ENCODE data around the gene COL25A1. TPM values are rescaled to one million over a fixed set of nuclear protein-coding genes. Genes with fewer than 3 reads are reported as not detected.

The COL25A1 gene
- total RNA-seq, 1 experiment from 2014 or later, result not detected

DNA sequence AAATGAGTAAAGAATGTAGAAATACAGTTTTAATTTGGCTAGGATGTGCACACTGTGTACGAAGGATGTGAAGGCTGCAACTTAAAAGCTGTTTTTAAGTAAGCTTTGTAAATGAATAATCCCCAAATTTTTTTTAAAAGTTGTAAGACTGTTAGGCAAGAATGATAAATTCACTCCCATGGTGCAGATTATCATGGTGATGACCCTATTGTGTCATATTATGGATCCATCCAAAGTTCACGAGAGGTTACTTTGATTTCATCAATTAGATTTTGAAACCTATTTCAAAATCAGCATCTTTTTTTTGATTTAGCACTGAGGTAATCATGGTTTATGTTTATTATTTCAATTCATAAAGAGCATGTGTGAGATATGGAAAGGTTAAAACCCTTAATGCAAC, 476.7 kb downstream of the COL25A1 start:
- no peak for DNase-seq (ENCODE audit: low spot score)
- in situ Hi-C loops (cut with HindIII; ENCODE audit: low sequenced_read_pairs), result no loop called here

DNA sequence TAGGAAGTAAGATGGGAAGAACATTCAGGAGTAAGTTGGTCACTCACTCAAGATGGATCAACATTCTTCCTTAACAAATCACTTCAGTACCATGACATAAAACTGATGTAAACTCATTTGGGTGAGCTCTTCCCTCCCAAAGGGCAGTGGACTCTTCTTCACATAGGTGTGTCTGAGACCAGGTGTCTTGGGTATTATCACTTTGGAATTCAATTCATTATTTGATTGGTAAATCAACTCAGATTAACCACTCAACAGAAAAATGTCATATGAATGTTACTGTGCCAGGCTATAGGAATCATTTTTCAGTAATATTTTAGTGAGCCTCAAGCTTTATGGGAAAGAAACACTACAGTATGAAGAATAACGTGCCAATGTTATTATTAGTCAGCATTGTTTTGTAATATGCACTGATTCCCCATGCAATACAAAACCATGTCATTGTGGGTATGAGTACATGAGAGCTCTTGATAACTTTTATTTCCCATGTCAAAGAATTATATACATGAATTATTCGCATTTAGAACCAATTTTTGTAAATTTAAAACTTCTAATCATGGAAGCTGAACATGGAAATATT, 481.0 kb downstream of the COL25A1 start:
- in situ Hi-C loops (cut with HindIII; ENCODE audit: low sequenced_read_pairs), result no loop called here
- no peak for DNase-seq (ENCODE audit: low spot score)

DNA sequence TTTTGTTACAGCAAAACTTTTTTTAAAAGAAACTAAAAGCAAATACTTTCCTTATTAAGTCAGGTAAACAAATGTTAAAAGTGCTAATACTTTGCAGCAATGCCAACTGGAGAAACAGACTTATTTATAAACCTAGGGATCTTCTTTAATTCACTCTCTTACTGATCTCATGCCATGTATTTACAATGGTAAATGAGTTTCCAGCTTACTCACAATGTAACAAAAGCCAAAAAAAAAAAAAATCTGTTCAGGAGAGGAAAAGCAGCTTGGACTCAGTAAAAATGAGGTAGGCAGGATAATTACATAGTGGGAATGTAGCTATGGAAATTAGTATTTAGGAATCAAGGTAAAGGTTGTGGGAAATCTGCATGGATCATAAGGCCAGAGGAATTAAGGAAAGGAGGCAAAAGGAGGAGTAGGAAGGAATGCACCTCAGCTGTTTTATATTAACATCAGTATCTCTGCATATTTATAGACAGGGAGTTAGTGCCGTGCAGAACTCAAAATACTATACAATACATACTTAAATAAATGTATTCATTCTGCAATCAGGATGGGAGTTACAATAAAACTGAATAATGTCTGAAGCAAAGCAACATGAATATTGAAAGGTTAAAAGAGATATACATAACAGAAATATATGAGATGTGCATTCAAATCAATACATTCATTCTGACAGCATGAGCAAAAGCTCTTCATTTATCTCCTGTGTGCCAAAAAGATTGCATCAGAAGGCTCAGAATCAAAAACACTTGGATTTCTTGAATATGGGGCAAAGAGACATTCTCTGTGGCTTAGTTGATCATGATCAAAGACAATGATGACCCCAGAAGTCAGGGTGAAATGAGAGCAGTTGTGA, 481.7 kb downstream of the COL25A1 start:
- in situ Hi-C loops (cut with HindIII; ENCODE audit: low sequenced_read_pairs), result no loop called here
- no peak for DNase-seq (ENCODE audit: low spot score)

DNA sequence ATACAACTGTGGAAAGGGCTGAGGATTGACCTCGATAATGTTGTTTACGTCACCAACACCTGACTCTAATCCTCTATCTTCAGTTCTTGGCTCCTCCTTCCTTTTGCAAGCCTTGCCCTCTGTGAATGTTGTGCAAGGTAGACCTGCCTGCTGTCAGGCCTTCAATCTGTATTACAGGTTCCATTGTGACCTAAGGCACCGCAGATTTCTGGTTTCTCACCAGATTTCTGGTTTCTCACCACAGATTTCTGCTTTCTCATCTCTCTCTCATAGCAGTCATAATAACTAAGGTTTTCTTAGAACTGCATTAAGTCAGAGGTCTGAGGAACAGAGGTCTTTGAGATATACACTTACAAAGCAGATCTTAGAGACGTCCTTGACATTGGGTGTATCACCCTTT, 488.1 kb downstream of the COL25A1 start:
- in situ Hi-C loops (cut with HindIII; ENCODE audit: low sequenced_read_pairs), result no loop called here
- no peak for DNase-seq (ENCODE audit: low spot score)

DNA sequence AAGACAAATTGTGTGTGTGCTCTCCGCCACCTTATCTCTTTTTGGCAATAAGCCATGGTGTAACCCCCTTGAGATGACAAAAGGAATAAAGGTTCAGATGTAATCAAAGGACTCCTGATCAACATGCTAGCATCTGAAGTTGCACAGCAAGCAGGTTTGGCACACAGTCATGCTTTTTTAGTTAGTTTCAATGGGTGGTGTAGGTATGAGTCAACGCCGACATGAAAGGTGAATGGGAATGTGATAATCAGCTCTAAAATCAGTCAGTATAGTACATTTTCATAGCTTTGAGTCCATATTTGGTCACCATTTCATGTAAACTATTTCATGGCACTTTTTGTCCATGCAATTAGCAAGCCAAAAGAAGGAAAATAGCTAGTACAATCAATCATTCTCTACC, 489.2 kb downstream of the COL25A1 start:
- no peak for DNase-seq (ENCODE audit: low spot score)
- in situ Hi-C loops (cut with HindIII; ENCODE audit: low sequenced_read_pairs), result no loop called here

DNA sequence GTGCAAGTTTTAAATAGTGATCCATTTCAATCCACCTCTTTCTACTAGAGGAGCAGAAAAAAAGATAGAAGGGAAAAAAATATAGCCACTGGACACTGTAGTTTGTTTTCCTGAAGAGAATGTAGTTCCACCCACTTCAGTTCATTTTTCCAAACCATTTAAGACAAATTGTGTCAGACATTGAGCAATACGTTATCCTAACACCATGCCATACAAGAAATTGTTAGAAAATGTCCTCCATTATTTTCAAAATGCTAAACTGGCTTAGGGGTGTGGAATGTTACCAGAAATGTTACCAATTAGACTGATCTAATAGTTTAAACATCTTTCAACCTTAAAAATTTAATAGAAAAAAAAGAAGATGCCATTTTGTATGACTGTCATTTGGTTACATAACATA, 491.0 kb downstream of the COL25A1 start:
- in situ Hi-C loops (cut with HindIII; ENCODE audit: low sequenced_read_pairs), result no loop called here
- DNase-seq (ENCODE audit: low spot score), result no peak

DNA sequence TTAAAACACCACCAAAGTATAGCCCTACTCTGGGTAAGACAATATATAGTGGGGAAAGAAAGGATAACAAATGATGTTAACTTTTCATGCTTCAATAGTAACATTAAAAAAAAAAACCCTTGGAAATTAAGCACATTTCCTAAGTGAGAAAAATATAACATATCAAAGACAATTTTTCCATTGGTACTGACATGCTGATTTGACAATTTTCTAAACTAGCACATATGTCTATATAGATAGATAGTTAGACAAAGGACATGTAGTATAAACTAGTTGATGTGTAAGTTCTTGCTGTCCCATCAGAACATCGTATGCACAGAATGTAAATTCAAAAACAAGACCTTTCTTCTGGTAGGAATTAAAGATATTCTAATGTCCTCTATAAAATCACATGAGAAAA, 492.4 kb downstream of the COL25A1 start:
- in situ Hi-C loops (cut with HindIII; ENCODE audit: low sequenced_read_pairs), result no loop called here
- DNase-seq (ENCODE audit: low spot score), result no peak

DNA sequence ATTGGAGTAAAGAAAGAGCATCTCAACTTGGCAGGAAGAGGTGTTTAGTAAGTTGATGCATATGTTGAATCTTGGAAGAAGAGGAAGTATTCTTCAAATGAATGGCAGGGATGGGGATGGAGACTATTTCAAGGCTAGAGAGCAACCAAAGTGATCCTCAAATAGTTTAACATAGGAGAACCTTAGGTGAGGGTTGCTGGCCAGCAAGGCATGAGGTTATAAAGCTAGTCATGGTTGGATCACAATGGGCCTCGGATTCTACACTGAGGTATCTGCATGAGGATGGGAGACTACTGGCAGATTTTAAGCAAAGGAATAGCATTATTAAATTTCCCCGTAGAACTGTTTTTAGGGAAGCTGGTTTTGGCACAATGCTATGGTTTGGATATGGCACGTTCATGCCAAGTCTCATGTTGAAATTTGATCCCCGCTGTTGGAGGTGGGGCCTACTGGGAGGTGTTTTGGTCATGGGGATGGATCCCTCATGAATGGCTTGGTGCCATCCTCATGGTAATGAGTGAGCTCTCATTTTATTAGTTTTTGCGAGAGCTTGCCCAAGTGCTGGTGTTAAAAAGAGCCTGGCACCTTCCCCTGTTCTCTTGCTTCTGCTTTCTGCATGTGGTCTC, 497.7 kb downstream of the COL25A1 start:
- DNase-seq (ENCODE audit: low spot score), result no peak
- in situ Hi-C loops (cut with HindIII; ENCODE audit: low sequenced_read_pairs), result no loop called here

DNA sequence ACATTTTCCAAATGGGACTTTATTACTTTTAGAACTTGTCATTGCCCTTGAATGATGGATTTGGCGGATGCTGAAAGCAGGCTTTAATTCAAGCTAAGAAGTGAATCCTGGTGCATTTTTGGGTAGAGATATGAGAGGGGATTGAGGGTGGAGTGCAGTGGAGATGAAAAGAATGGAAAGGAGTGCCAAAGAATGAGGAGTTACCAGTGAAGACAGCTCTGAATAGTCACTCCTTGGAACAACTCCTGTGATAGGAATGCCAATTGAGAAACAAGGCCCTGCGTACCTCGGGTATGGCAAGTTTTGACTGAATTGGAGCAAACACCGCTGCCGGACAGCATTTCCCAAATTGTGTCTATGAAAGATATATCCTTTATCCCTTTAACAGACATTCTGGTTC, 503.2 kb downstream of the COL25A1 start:
- in situ Hi-C loops (cut with HindIII; ENCODE audit: low sequenced_read_pairs), result no loop called here
- DNase-seq (ENCODE audit: low spot score), result no peak

DNA sequence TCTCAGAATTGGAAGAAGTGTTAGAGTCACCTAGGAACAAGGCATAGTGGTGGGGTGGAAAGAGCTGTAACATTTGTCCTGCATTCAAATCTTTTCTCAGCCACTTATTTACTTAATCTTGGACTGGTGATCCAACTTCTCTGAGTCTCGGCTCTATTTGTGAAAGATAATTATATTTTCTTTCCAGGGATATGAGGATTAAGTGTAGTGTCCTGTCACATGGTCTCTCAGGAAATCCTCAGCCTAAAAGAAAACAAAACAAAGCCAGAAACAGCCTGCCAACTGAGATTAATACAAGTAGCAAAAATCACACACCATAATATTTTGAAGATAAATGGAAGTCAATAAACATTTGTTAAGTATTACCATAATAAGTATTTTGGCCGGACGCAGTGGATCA, 506.3 kb downstream of the COL25A1 start:
- in situ Hi-C loops (cut with HindIII; ENCODE audit: low sequenced_read_pairs), result no loop called here
- no peak for DNase-seq (ENCODE audit: low spot score)

DNA sequence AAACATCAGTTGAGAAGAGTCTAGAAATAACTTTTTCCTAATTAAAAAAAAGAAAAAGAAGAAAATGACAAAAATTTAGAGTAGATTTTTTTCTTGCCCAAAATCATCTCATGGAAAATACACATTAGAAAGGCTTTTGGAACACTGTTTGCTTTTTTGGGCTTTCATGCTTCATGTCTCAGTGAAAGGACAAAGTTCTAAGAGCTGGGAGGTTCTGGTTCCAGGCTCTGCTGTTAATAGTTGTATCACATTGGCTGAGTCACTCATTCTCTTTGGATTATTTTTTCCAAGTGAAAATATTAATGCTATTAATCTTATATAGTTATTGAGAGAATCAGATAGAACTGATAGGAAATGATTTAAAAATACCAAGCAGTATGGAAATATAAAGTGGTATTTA, 506.7 kb downstream of the COL25A1 start:
- DNase-seq (ENCODE audit: low spot score), result no peak
- in situ Hi-C loops (cut with HindIII; ENCODE audit: low sequenced_read_pairs), result no loop called here

DNA sequence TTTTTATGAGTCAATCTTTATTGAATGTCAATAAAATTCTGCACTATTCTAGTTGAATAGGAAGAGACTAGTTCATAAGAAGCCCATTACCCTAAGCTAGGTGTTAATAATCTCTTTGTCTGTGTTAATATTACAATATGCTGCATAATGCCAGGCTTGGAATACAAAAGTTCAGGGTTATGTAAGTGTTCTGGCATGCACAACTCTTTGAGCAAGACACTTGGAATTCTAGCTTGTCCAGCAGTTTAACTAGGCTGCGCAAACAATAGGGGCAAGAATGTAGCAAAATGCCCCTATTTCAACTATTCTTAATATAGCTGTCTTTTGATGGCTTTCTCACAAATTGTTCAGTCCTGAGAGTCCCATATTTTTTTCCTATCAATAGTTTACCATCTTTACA, 508.3 kb downstream of the COL25A1 start:
- DNase-seq (ENCODE audit: low spot score), result no peak
- in situ Hi-C loops (cut with HindIII; ENCODE audit: low sequenced_read_pairs), result no loop called here

DNA sequence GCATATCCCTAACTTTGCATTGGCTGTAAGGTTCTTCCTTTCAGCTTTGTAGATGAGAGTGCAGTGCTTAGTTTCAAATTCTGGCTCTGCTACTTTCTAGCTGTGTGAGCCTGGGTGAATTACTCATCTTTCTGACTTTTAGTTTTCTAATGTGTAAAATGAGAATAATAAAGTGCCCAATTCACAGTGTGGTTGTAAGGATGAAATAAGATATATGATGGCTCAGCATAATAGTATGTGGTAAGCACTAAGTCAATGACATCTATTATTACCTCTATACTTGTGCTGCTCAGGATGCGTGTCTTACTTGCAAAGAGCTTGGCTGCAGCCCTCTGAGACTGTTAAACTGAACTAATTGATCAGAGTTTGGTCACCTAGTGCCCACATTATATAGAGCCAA, 509.0 kb downstream of the COL25A1 start:
- DNase-seq (ENCODE audit: low spot score), result no peak
- in situ Hi-C loops (cut with HindIII; ENCODE audit: low sequenced_read_pairs), result no loop called here

DNA sequence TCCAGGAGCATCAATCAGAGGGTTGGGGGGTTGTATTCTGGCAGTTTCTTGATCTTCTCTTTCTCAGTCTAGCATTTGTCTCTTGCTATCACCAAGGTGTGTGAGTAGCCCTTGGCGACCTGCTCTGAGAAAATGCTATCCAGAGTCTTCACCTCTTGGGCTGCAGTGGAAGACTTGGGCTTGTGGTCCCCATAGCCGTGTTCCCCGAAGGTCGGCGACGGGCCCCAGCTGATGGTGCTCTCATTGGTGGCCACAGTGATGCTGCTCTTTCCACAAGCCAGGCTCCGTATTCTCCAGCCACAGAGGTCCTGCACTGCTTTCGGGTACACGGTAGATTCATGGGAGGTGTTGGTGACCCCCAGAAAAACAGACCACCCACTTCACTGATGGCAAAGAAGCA, 513.7 kb downstream of the COL25A1 start:
- DNase-seq (ENCODE audit: low spot score), result no peak
- in situ Hi-C loops (cut with HindIII; ENCODE audit: low sequenced_read_pairs), result no loop called here

DNA sequence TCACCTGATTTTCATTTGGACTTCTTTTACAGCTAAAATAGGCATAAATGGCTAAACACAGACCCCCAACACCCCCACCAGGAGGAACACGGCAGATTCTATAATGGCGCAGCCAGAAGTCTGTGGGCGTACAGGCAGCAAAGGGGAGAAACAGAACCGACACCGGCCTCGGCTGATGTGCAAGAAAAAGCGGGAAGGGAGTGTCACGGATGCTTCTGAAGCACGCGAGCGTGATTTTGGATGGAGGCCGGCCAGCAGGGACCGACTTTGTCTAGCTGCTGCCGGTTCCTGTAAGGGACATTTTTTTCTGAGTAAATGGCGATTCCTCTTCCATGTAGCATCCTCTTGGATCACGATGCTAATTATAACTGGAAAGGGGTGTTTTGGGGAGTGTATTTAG, 514.7 kb downstream of the COL25A1 start:
- in situ Hi-C loops (cut with HindIII; ENCODE audit: low sequenced_read_pairs), result no loop called here
- DNase-seq (ENCODE audit: low spot score), result no peak

DNA sequence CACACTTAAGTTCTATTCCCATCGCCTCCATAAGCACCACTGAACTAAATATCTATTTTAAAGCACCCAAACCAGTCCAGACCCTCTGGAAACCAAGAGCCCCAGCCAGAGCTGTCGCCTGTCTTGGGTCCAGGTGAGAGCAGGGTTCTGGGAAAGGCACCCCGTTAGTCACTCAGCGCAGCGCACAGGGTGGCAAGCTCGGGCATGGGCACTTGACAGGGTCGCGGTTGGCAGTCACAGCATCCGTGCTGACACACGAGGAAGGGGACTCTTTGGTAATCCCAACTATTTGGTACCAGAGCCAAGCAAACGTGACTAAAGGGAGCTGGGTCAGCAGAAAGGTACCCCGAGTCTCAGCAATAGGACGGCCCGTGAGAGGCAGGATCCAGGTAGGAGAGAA, 515.4 kb downstream of the COL25A1 start:
- DNase-seq (ENCODE audit: low spot score), result no peak
- in situ Hi-C loops (cut with HindIII; ENCODE audit: low sequenced_read_pairs), result no loop called here

DNA sequence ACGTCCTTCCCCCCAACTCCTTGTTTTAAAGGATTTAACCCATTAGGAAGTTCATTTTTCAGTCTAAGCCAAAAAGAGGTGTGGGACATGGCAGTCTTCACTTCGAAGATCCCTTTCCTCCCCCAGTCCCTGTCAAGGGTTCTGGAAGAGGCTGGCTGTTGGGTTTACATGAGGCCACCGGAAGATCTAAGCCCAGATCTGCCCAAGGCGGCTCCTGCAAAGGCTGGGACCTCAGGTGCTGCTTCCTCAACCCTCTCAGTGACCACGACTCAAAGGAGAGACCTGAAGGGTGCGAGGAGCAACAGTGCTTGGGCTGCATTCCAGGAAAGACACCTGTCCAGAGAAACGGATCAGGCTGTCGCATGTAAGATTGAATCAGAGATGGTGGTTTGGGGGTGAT, 516.1 kb downstream of the COL25A1 start:
- in situ Hi-C loops (cut with HindIII; ENCODE audit: low sequenced_read_pairs), result no loop called here
- no peak for DNase-seq (ENCODE audit: low spot score)

DNA sequence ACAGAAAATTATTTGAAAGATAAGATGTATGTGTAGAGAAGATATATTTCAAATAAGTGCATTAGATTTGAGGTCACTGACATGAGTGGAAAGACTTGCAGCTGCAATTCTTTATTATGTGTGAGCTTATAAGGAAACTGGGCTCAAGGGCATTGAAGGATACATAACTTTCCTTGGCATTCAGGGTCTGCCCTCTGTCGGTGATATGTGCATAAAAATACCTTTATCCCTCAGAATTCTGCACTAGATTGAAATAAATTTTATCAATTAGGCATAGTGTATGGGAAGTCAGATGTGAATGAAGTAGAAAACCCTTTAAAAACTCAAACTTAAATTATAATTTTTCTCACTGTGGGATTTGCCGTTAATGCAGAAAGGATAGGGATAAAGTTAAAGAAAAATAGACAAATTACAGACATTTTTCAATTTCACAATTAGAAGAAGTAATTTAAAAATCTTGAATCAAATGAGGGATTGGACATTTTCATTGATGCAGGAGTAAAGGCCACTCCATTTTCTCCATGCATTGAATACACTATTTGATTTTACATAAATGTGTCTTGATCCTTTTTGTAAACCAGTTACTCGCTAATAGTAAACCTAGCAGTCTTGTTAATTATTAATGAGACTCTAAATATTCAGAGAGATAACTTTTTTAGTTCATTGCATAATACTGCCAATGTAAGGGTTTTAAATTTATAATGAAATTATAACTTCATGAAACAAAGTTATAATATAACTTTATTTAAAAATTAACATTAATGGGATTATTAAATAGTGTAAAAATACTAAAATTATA, 518.6 kb downstream of the COL25A1 start:
- in situ Hi-C loops (cut with HindIII; ENCODE audit: low sequenced_read_pairs), result no loop called here
- DNase-seq (ENCODE audit: low spot score), result no peak

DNA sequence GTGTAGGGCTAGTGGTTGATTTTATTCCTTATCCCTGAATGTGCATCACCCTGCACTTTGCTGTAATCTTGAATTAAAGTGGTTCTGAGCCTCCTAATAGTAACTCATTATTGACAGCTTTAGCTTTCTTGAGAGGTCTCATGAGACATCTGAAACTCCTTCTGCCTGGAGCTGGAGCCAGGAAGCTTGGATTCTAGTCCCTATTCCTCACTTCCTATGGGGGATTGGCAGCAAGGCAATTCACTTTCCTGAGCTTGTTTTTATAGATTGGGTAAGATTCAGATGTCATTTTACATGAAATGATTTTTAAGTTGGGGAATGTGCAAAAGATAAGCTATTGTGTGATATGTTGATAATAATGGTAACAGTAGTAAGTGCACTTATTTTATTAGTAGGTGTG, 522.5 kb downstream of the COL25A1 start:
- DNase-seq (ENCODE audit: low spot score), result no peak
- in situ Hi-C loops (cut with HindIII; ENCODE audit: low sequenced_read_pairs), result no loop called here

DNA sequence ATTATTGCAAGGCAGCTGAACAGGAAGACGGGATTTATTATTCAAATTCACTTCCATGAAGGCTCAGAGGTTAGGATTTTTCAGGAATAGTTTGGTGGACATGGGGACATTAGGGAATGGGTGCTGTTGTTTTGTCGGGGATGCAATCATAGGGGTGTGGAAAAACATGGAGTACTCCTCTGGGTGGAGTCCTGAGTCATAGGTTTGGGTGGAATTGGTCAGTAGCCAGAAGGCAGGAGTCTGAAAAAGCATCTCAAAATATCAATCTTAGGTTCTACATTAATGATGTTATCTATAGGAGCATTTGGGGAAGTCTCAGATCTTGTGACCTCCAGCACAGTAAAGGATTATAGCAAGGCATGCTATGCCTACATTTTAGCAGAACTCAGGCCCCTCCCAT, 525.1 kb downstream of the COL25A1 start:
- no peak for DNase-seq (ENCODE audit: low spot score)
- in situ Hi-C loops (cut with HindIII; ENCODE audit: low sequenced_read_pairs), result no loop called here

Data from G401 (cell line).